ENCODE measurements around the gene KAT6B. TPM values are rescaled to one million over a fixed set of nuclear protein-coding genes. Genes with fewer than 3 reads are reported as not detected.

Gene KAT6B
- total and polyA plus RNA-seq, 2 of the 8 experiments (the other 6 are each of a cell fraction or from before 2014, with no cell fraction given): 7.3 to 30.8 TPM

DNA sequence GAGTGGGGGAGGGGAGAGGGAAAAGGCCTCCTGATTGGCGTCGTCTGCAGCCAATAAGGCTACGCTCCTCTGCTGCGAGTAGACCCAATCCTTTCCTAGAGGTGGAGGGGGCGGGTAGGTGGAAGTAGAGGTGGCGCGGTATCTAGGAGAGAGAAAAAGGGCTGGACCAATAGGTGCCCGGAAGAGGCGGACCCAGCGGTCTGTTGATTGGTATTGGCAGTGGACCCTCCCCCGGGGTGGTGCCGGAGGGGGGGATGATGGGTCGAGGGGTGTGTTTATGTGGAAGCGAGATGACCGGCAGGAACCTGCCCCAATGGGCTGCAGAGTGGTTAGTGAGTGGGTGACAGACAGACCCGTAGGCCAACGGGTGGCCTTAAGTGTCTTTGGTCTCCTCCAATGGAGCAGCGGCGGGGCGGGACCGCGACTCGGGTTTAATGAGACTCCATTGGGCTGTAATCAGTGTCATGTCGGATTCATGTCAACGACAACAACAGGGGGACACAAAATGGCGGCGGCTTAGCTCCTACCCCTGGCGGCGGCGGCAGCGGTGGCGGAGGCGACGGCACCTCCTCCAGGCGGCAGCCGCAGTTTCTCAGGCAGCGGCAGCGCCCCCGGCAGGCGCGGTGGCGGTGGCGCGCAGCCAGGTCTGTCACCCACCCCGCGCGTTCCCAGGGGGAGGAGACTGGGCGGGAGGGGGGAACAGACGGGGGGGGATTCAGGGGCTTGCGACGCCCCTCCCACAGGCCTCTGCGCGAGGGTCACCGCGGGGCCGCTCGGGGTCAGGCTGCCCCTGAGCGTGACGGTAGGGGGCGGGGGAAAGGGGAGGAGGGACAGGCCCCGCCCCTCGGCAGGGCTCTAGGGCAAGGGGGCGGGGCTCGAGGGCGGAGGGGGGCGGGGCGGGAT is at the start of gene KAT6B (continued):
- peak; percentile 25 to 58 (median 55) for TF ChIP-seq CTCF (IDR thresholded peaks at IDR 0.05; ENCODE audit: control extremely low read depth in 1 of 3, insufficient read depth in 1 of 3, low read depth in 1 of 3, low read length in 3 of 3)
- TF ChIP-seq, protein P1, sequence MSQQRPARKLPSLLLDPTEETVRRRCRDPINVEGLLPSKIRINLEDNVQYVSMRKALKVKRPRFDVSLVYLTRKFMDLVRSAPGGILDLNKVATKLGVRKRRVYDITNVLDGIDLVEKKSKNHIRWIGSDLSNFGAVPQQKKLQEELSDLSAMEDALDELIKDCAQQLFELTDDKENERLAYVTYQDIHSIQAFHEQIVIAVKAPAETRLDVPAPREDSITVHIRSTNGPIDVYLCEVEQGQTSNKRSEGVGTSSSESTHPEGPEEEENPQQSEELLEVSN (IDR thresholded peaks at IDR 0.05): no peak
- peak; percentile 96 for TF ChIP-seq YY1 (IDR thresholded peaks at IDR 0.05; ENCODE audit: low read depth, low read length)
- peak; percentile 85 for TF ChIP-seq TBP (IDR thresholded peaks at IDR 0.05; ENCODE audit: low read depth, low read length)
- no peak for TF ChIP-seq BCL11A (IDR thresholded peaks at IDR 0.05; ENCODE audit: low read depth in 2 of 2, low read length in 2 of 2)
- peak; percentile 83 for TF ChIP-seq PHF8 (conservative IDR thresholded peaks at IDR 0.05; ENCODE audit: low read depth, low read length)
- TF ChIP-seq TAF7 (optimal IDR thresholded peaks at IDR 0.05; ENCODE audit: borderline replicate concordance, low read depth, low read length): no peak
- TF ChIP-seq TEAD4 (IDR thresholded peaks at IDR 0.05; ENCODE audit: low read depth, low read length): 0 out of 2 replicates have a peak, but pooled peaks have one; percentile 14
- TF ChIP-seq KDM4A (IDR thresholded peaks at IDR 0.05; ENCODE audit: low read depth, low read length, severe bottlenecking): peak; percentile 21
- no peak for TF ChIP-seq HDAC6 (IDR thresholded peaks at IDR 0.05; ENCODE audit: low read depth, low read length)
- peak; percentile 70 for TF ChIP-seq CREB1 (IDR thresholded peaks at IDR 0.05)
- TF ChIP-seq SP2 (IDR thresholded peaks at IDR 0.05; ENCODE audit: low read length): peak; percentile 95
- TF ChIP-seq SP1 (IDR thresholded peaks at IDR 0.05; ENCODE audit: low read depth, low read length): peak; percentile 99
- no peak for TF ChIP-seq RFX5 (IDR thresholded peaks at IDR 0.05; ENCODE audit: borderline replicate concordance, low read depth, low read length)
- no peak for TF ChIP-seq SIX5 (IDR thresholded peaks at IDR 0.05; ENCODE audit: low read depth, low read length)
- TF ChIP-seq ASH2L (IDR thresholded peaks at IDR 0.05; ENCODE audit: low read length): peak; percentile 69
- peak; percentile 56; the same call in 1 of the 2 replicates for TF ChIP-seq SP4 (IDR thresholded peaks at IDR 0.05; ENCODE audit: low read length)

Measured in H1 (cell line).